ELF-1 (cell line): Measurements from ENCODE around the gene SKAP1.
A peak's percentile ranks its signal among the peaks of the same experiment; 100 is the strongest.
"Not testable (repeated sequence)": the region's sequence is repeated elsewhere in the genome, so short reads cannot be mapped to it uniquely, and the experiment has no call there.

Source experiments
- DNase-seq: peaks from one replicate; pipeline ENCODE4 v3.0.0-alpha.2; 2016; ENCODE audit warnings: low read depth, low spot score

Gene SKAP1

GRCh38 chr17:48413613-48414405, 16.2 kb downstream of the SKAP1 start:
- DNase-seq: no peak

- DNase-seq: no peak
Observed at GRCh38 chr17:48412841-48413240, 17.2 kb downstream of the SKAP1 start.

GRCh38 chr17:48410821-48411220, 19.2 kb downstream of the SKAP1 start:
- not testable (repeated sequence) for DNase-seq

GRCh38 chr17:48409607-48410006, 20.4 kb downstream of the SKAP1 start:
- no peak for DNase-seq

GRCh38 chr17:48406936-48407567, 23.0 kb downstream of the SKAP1 start:
- DNase-seq: no peak

GRCh38 chr17:48394821-48395220, 35.2 kb downstream of the SKAP1 start:
- no peak for DNase-seq

- no peak for DNase-seq
Observed at GRCh38 chr17:48393283-48393682, 36.7 kb downstream of the SKAP1 start.

- no peak for DNase-seq
Observed at GRCh38 chr17:48392857-48393256, 37.2 kb downstream of the SKAP1 start.

- DNase-seq: no peak
Observed at GRCh38 chr17:48391444-48391843, 38.6 kb downstream of the SKAP1 start.

GRCh38 chr17:48389903-48390302, 40.1 kb downstream of the SKAP1 start:
- no peak for DNase-seq

GRCh38 chr17:48388955-48389743, 40.9 kb downstream of the SKAP1 start:
- DNase-seq: no peak

- DNase-seq: no peak
Observed at GRCh38 chr17:48386826-48387225, 43.2 kb downstream of the SKAP1 start.

- no peak for DNase-seq
Observed at GRCh38 chr17:48385319-48385718, 44.7 kb downstream of the SKAP1 start.

GRCh38 chr17:48384164-48384563, 45.9 kb downstream of the SKAP1 start:
- no peak for DNase-seq

GRCh38 chr17:48382989-48383388, 47.0 kb downstream of the SKAP1 start:
- no peak for DNase-seq

GRCh38 chr17:48378708-48379392, 51.2 kb downstream of the SKAP1 start:
- no peak for DNase-seq

- no peak for DNase-seq
Observed at GRCh38 chr17:48378238-48378637, 51.8 kb downstream of the SKAP1 start.

- no peak for DNase-seq
Observed at GRCh38 chr17:48376682-48377325, 53.2 kb downstream of the SKAP1 start.

- DNase-seq: no peak
Observed at GRCh38 chr17:48375356-48375755, 54.7 kb downstream of the SKAP1 start.

- DNase-seq: peak; percentile 69
Observed at GRCh38 chr17:48374650-48375230, 55.3 kb downstream of the SKAP1 start.

- no peak for DNase-seq
Observed at GRCh38 chr17:48373883-48374282, 56.1 kb downstream of the SKAP1 start.
